HL-60/S4 treated with retinoic acid at 250 ng/mL for 4 days and 3 days (cell line): ENCODE results near the gene GJA3.

Source experiments
- in situ Hi-C: fragments of 300-500 bp; cut with MboI; formaldehyde crosslinking; loops from 2 replicates; pipeline ENCODE4 v1.7.0; 2022; ENCODE audit warnings: low sequenced_read_pairs

GJA3 gene

DNA sequence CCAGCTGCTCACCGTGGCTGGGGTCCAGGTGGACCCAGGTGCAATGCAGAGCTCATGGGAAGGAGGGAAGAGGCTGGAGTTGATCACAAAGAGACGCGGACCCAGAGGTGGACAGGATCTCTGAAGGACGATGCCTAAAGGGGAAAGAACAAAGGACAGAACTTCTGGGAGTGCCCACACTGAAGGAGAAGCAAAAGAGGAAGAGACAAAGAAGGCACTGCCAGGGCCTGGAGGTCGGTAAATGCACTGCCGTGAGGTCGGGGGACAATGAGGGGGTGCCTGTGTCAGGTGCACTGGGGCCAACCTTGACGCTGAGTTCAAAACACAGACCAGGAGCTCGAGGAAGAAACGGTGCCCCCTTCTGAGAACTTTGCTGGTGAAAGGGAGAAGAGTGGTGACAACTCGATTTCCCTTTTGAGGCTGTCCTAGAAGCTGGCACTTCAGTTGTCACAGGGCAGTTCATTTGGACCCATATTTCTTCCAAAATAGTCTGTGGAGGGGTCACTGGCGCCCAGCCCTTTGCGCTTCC, 55.6 kb downstream of the GJA3 start:
- in situ Hi-C loops, result no loop called here

DNA sequence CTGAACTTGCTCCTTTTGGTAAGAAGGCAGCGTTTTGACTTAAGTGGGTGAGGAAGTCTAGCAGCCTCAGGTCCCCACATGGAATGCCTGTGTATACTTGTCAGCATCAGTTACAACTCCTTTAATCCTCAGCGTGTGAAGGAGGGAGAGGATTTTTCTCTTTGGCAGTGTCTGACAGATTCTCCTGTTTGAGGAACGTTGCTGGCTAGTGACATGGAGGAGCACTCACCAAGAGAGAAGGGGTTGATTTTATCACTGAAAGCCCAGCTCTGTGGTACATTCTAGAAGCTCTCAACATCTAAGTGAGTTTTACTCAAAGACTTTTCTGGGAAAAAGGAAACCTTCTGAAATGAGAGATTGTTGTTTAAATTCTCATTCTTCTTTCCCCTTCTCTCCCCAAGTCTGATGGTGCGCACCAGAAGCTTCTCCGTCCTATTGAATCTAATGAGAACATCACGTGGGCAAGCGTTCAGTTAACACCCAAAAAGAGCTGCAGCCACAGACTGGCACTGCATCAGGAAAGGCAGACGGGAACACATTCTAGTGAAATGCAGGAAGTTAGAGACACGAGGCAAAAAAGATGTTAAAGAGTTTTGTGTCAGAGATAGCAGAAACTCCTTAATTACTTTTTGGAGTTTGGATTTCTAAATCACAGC, 58.2 kb downstream of the GJA3 start:
- in situ Hi-C loops, result no loop called here

DNA sequence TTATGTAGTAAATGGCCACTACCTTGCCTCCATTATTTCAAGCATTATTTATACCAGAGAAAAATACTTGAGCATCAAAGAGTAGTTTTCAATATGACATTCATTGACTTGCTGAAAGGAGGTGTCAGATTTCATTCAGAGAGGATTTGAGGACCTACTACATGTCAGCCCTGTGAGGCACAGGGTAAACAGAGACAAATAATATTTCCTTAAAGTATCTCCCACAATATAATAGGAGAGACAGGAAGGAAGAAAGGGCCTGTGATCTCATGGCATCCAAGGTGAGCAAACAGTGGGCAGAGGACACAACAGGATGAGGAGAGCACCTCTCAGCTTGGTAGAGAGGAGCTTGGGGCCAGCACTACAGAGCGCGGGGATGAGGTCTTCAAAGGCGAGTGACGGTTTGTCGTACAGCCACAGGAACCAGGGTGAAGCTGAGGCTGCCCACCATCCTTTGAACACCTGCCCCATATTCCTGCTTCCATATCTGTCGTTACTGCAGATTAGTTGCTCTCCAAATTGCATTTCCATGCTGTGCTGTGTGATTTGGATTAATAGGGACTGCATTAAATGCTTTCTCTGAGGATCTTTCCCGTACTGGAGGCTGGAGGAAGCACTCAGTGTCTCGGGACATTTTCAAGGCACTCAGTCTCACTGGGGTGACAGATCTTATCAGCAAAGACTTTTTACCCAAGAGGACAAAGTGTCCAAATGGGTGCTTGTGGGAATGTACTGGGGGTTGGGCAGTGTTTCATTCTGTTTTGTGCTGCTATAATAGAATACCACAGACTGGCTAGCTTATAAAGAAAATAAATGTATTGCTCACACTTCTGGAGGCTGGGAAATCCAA, 59.2 kb downstream of the GJA3 start:
- in situ Hi-C loops, result no loop called here

DNA sequence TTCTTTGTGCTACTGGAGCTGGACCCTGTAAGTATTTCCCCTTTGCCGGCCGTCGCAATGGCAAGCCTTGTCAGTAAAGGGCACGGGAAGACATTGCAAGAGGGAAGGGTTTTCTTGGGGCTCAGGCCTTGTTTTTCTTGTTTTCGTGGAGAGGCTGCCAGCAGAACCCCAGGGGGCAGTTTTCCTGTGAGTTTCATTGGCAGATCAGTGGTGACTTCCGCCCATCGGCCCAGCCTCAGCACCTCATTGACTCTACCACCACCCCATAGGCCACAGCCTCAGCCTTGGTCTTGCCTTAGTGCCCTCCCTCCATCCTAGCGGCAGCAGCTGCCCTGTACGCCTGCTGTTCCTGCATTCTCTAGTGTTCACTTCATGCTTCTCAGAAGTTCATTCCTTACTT, 61.5 kb downstream of the GJA3 start:
- in situ Hi-C loops, result no loop called here

DNA sequence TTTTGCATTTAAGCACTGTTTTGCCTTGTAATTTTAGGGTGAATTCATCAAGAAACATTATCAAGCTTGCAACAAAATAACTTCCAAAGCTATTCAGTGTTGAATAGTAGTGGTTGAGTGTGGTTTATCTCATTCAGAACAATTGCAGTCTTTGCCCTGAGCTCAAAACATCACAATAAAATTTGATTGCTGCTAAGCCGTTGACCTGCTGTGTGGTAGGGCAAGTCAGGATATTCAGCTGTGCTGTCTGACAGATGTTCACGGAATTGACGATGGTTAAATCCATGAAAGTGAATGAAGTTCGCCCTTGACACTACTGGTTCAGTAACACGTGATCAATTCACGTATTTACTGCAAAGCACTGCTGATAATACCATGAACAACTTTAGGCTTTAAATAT, 66.9 kb downstream of the GJA3 start:
- in situ Hi-C loops, result no loop called here

DNA sequence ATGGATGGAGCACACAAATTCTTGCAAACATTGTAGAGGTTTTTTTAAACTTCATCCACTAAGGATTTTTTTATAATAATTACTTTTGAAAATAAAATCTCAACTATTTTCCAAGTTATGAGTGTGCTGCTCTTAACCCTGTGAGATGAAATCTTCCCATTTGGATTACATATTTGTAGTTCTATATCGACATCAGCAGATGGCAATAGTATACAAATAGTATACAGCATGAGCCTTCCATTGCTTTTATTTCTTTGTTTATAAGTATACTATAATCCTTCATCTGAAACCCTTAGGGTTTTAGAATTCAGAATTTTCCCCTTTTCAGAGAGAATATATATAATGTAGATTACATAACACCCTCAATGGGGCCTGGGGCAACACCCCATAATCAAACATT, 70.5 kb downstream of the GJA3 start:
- in situ Hi-C loops, result no loop called here
